Posterior cingulate gyrus (tissue), 11 donors: ENCODE data around the gene AP1G2.
A peak's percentile ranks its signal among the peaks of the same experiment; 100 is the strongest.
"Not testable (repeated sequence)": the region's sequence is repeated elsewhere in the genome, so short reads cannot be mapped to it uniquely, and the experiment has no call there.

Experiments
- DNase-seq, 10 donors: peaks; one replicate each; pipeline versions ENCODE4 v3.0.0 to v3.0.0-alpha.2; 2020 to 2021; ENCODE audit warnings: mixed read lengths in 3 of 10
- intact Hi-C: fragments of 100-400 bp; cut with DNase I; formaldehyde crosslinking; loops from one replicate; pipeline ENCODE4 v1.15.1; 2023

Gene AP1G2

DNA sequence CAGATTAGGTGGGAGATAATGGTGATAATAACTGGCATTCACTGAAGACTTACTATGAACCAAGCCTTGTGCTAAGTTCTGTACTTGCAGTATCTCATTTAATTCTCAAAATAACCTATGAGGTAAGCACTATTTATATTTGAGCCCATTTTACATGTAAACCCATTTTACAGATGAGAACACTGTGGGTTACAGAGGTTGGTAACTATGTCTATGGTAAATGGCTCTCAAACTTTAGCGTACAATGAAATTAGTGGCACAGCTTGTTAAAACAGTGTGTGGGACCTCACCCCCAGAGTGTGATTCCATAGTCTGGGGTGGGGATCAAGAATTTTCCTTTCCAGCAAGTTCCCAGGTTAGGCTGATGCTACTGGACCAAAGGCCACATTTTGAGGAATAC is 33.2 kb upstream of the AP1G2 start:
- intact Hi-C loops: no loop called here
- peak in 1 of 10 donors; percentile 6 for DNase-seq

DNA sequence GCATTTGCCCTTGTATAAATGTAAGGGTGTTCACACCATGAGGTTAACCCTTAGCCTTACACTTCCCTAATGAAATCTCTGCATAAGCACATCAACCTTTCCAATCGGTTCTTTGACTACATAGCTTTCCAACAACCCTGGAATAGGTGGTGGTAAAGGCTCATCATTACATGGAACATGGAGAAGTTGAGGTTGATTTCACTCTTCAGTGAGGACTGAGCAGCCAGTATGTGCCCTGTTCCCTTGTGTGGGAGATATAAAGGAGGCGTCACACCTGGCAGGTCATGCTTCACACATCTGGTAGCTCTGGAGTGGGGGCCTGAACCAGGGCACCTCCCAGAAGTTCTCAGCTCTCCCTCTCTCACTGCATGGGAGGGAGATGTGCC is 32.7 kb upstream of the AP1G2 start:
- DNase-seq: peak in 1 of 10 donors; percentile 11
- intact Hi-C loops: no loop called here

- intact Hi-C loops: not testable (repeated sequence)
- DNase-seq: peak in 1 of 10 donors; percentile 52
Measured at GRCh38 chr14:23594191-23594590, 26.6 kb upstream of the AP1G2 start.

- intact Hi-C loops: no loop called here
- peak in 1 of 10 donors; percentile 25 for DNase-seq
Measured at GRCh38 chr14:23590198-23590597, 22.6 kb upstream of the AP1G2 start.

DNA sequence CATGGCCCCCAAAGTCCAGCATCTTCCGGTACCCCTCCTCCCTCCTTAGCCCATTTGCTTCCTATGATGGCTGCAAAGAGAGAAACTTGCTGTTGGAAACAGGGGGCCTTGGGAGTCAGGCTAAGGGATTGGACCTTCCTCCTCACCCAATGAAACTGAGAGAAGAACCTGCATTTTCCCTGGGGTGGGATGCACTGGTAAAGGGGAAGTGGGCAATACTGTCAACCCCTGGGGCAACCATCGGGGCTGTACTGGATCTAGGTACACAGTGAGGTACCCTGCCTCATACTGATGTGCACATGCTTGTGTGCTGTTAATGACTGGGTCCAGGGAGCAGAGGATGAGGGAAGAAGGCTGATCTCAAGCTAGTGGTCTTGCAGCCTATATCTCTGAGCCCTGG is 22.0 kb upstream of the AP1G2 start:
- peak in 1 of 10 donors; percentile 29 for DNase-seq
- intact Hi-C loops: no loop called here

GRCh38 chr14:23588884-23589598 is 21.4 kb upstream of the AP1G2 start:
- intact Hi-C loops: no loop called here
- DNase-seq: peak; percentile 67 to 97 (median 84)

DNA sequence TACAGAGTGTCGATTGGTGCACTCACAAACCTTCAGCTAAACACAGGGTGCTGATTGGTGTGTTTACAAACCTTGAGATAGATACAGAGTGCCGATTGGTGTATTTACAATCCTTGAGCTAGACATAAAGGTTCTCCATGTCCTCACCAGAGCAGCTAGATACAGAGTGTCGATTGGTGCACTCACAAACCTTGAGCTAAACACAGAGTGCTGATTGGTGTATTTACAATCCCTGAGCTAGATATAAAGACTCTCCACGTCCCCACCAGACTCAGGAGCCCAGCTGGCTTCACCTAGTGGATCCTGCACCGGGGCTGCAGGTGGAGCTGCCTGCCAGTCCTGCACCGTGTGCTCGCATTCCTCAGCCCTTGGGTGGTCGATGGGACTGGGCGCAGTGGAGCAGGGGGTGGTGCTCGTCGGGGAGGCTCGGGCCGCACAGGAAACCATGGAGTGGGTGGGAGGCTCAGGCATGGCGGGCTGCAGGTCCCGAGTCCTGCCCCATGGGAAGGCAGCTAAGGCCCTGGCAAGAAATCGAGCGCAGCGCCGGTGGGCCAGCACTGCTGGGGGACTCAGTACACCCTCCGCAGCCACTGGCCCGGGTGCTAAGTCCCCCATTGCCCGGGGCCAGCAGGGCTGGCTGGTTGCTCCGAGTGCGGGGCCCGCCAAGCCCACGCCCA is 17.1 kb upstream of the AP1G2 start:
- peak in 1 of 10 donors; percentile 63 for DNase-seq
- intact Hi-C loops: not testable (repeated sequence)

- peak in 1 of 10 donors; percentile 24 for DNase-seq
- intact Hi-C loops: not testable (repeated sequence)
Measured at GRCh38 chr14:23583761-23584526, 16.4 kb upstream of the AP1G2 start.

DNA sequence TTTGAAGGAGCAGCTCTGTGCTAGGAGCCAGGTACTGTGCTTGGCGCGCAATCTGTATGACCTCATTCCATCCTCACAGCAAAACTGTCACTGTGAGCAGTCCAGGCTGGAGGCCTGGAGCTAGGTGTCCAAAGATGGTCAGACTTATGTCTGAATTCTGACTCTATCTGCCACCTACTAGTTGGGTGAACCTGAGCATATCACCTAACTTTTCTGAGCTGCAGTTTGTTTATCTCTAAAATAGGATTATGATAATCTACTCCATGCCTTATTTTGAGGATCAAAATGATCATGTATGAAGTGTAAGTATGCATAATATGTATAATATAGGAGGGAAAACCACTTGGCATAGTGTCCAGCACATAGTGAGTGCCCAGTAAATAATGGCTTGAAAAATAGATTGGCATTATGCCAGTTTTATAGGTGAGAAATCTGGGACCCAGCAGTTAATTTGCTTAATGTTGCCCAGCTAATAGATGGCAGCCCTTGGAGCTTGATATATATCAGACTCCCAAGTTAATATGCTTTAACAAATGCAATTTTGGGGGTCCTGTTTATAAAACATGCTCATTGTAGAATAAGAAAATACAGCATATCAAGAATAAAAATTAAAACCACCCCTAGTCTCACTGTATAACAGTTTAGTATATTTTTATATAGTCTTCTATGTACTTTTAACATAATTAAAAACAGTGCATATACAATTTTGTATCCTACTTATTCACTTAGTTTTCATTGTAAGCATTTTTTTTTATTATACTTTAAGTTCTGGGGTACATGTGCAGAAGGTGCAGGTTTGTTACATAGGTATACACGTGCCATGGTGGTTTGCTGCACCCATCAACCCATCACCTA is 15.5 kb upstream of the AP1G2 start:
- intact Hi-C loops: no loop called here

GRCh38 chr14:23580948-23581281 is 13.3 kb upstream of the AP1G2 start:
- intact Hi-C loops: no loop called here
- peak in 1 of 10 donors; percentile 28 for DNase-seq

More for the DNA sequence above, 15.5 kb upstream of the AP1G2 start:
- DNase-seq: peak in 1 of 10 donors; percentile 17

GRCh38 chr14:23580152-23580926 is 12.7 kb upstream of the AP1G2 start:
- peak in 1 of 10 donors; percentile 67 for DNase-seq
- intact Hi-C loops: no loop called here

DNA sequence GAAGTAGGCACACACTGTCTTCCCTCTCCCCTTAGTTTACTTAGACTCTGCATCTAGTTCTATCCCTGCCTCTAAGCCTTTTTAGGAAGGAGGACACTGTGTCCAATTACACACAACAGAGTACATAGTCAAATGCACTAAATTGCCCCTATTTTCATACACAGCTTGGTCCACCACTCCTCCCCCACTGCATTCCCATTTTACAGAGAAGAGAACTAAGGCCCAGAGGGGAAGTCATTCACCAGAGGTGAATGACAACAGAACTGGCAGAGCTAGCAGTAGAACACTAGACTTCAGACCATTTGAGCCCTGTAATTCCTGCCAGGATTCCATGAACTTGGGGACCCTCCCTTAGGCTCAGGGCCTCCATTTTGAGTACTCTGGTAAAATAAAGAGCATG is 12.1 kb upstream of the AP1G2 start:
- peak in 1 of 10 donors; percentile 7 for DNase-seq
- intact Hi-C loops: no loop called here

DNA sequence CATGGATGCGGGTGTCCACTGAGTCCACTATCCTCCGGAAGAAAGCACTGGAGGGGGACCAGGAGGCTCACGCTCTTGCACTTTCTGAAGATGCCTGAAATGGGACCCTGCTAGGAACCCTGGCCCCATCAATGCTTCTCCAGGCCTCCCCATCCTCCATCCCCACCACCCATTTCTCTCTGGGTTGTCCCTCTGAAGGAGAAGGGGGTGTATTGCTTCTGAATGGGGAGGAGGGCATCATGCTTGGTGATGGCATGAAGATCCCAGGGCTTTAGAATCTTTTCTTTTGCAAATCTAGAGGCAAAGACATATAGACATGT is 11.7 kb upstream of the AP1G2 start:
- intact Hi-C loops: no loop called here
- no peak for DNase-seq

GRCh38 chr14:23578560-23579310 is 11.1 kb upstream of the AP1G2 start, which contains the start of gene JPH4:
Gene JPH4, minus strand, starts transcription at chr14:23578790. Its CDS starts 1,337 bp downstream, at chr14:23577453.
- intact Hi-C loops: no loop called here
- peak in 8 of 10 donors; percentile 69 to 98 (median 81) for DNase-seq

DNA sequence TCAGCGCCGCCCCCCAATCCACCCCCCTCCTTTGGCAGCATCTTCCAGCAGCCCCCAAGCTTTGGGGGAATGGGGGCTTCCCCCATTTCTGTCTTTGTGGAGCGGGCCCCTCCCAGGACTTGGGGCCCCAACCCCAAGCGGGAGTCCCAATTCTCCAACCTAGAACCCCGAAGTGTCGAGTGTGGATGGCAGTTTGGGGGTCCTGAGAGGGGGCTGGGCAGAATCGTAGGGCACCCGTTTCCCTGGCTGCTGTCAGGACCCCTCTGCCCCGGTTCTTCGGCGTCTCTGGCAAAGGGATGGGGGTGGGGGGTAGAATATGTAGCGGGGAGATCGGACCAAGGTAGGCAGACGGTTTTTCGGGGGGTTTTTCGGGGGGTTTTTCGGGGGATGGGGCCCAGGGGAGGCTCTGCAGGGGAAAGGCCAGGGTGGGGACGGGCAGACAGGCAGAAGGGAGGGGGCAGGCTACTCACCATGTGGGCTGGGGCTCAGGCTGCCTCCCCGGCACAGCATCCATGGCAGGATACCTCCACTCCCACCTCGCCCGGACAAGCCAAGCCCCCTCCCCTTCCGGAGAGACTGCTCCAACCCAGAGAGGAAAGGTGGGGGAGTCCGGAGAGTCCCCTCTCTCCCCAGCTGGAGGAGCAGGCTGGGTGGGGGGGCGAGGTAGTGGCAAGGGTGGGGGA is 10.3 kb upstream of the AP1G2 start:
- intact Hi-C loops: no loop called here
- DNase-seq: peak in 2 of 10 donors; percentile 70 to 88

- peak in 4 of 10 donors; percentile 37 to 92 (median 86) for DNase-seq
- intact Hi-C loops: no loop called here
Measured at GRCh38 chr14:23577004-23577681, 9.6 kb upstream of the AP1G2 start.

GRCh38 chr14:23573384-23574015 is 5.9 kb upstream of the AP1G2 start:
- peak in 8 of 10 donors; percentile 58 to 97 (median 80) for DNase-seq
- intact Hi-C loops: no loop called here
